SU-DHL-6 (cell line): ENCODE measurements around the gene ADCY7.

Source experiments
- EZH2phosphoT487 ChIP-seq: fragments of 200-600 bp; sonication (generic), shearing (Covaris generic); conservative IDR thresholded peaks from 2 replicates; pipeline ENCODE4 v1.6.1; 2018; ENCODE audit warnings: mild to moderate bottlenecking, antibody characterized with exemption, low read length, moderate library complexity, mixed read lengths
- TF ChIP-seq, protein P1 (sequence below): fragments of 200-600 bp; sonication (generic); IDR thresholded peaks from one replicate; pipeline ENCODE4 v1.5.1; 2017; ENCODE audit warnings: antibody characterized with exemption, mild to moderate bottlenecking, low read length, moderate library complexity; ENCODE audit not compliant: insufficient read depth, poor library complexity, severe bottlenecking

DNA sequence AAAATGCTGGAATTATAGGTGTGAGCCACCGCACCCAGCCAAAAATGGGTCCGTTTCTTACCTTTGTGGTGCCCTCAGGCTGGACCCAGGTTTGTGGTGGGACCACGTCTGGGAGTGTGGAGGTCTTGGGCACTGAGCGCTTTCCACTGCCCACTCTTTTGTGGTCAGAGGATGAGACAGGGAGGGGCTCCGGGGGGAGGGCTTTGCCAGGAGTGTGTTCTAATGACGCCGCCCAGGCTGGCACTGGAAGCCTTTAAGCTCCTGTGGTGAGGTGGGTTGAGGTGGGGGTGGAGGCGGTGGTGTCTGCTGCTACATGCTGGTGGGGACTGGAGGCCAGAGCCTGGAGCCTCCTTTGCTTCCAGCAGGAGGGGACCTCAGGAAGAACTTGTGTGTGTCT lies 12.8 kb upstream of the ADCY7 start:
- TF ChIP-seq, protein P1, sequence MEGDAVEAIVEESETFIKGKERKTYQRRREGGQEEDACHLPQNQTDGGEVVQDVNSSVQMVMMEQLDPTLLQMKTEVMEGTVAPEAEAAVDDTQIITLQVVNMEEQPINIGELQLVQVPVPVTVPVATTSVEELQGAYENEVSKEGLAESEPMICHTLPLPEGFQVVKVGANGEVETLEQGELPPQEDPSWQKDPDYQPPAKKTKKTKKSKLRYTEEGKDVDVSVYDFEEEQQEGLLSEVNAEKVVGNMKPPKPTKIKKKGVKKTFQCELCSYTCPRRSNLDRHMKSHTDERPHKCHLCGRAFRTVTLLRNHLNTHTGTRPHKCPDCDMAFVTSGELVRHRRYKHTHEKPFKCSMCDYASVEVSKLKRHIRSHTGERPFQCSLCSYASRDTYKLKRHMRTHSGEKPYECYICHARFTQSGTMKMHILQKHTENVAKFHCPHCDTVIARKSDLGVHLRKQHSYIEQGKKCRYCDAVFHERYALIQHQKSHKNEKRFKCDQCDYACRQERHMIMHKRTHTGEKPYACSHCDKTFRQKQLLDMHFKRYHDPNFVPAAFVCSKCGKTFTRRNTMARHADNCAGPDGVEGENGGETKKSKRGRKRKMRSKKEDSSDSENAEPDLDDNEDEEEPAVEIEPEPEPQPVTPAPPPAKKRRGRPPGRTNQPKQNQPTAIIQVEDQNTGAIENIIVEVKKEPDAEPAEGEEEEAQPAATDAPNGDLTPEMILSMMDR, result no peak
- no peak for TF ChIP-seq EZH2phosphoT487
